DOHH2 (cell line): ENCODE data around the gene CCDC137.

Experiments
- CTCF ChIP-seq: fragments of 200-600 bp; sonication (generic); IDR thresholded peaks from one replicate; pipeline ENCODE4 v1.5.1; 2014; ENCODE audit warnings: antibody characterized with exemption, mild to moderate bottlenecking, low read depth, low read length; ENCODE audit not compliant: poor library complexity, severe bottlenecking
- EZH2phosphoT487 ChIP-seq: fragments of 200-600 bp; sonication (generic); IDR thresholded peaks from 2 replicates; pipeline ENCODE4 v1.6.1; 2017; ENCODE audit warnings: borderline replicate concordance, mild to moderate bottlenecking, antibody characterized with exemption, low read length, moderate library complexity, mixed read lengths

- TF ChIP-seq CTCF (no peak), EZH2phosphoT487 (no peak)
Measured at GRCh38 chr17:81676906-81677305, 10.4 kb downstream of the CCDC137 start.
